HepG2 (cell line): ENCODE results near the gene TTC23. TPM values are rescaled to one million over a fixed set of nuclear protein-coding genes. Genes with fewer than 3 reads are reported as not detected.
"Not testable (repeated sequence)": the region's sequence is repeated elsewhere in the genome, so short reads cannot be mapped to it uniquely, and the experiment has no call there.

ENCODE experiments used
- ATAC-seq: fragments of 200-7000 bp; cut with Tn5 transposase; 3 replicates; pipeline ENCODE4 v1.9.1; 2020; ENCODE audit warnings: mild to moderate bottlenecking, moderate library complexity
- BruUV-seq: library from RNA; stranded (reverse); fragments of 400-500 nt; replicated peaks from 2 replicates; lab custom pipeline; 2021; lab: Mats Ljungman, UMichigan
- CTCF ChIA-PET: fragments of 300-600 bp; formaldehyde crosslinking; extraction: SDS; loops from one replicate; lab custom pipeline; 2021; ENCODE audit warnings: low total read pairs, inconsistent platforms, low intra/inter-chr PET ratio; lab: Yijun Ruan, JAX
- POLR2A ChIA-PET: fragments of 350-600 bp; sonication (Branson Sonifier 250); formaldehyde crosslinking; loops from one replicate; lab custom pipeline; 2020; ENCODE audit warnings: antibody characterized with exemption, inconsistent platforms; lab: Yijun Ruan, JAX
- DNase-seq: peaks from one replicate; pipeline ENCODE4 v3.0.0-alpha.2; 2015; ENCODE audit warnings: low spot score
- FAIRE-seq: peaks from 3 replicates; lab custom pipeline; 2011; peaks lifted over from hg19 to GRCh38; lab: Jason Lieb, UNC
- H2AFZ ChIP-seq: one replicate; pipeline ENCODE4 v1.6.1; 2011; ENCODE audit warnings: low read length, inconsistent platforms
- H3K27ac ChIP-seq: fragments of 300-600 bp; 3 replicates; pipeline ENCODE4 v1.8.0; 2011; ENCODE audit warnings: mixed run types, mild to moderate bottlenecking, mixed read lengths, low read length, inconsistent platforms; ENCODE audit not compliant: insufficient read depth; ENCODE audit errors: extremely low read length
- H3K27me3 ChIP-seq, 2 experiments: fragments of 200-600 bp in 1 of 2; 2 replicates in 1 of 2; 3 replicates in 1 of 2; pipeline versions ENCODE4 v1.6.0 to v1.8.0; 2011; ENCODE audit warnings: low read length in 2 of 2, mild to moderate bottlenecking in 2 of 2, moderate library complexity in 2 of 2, inconsistent platforms in 1 of 2; ENCODE audit not compliant: insufficient read depth in 2 of 2, control insufficient read depth in 1 of 2
- H3K36me3 ChIP-seq, 2 experiments: fragments of 200-600 bp in 1 of 2; replicated peaks in 1 of 2; 2 replicates in 1 of 2; 3 replicates in 1 of 2; pipeline versions ENCODE4 v1.5.1 to v1.8.0; 2011; ENCODE audit warnings: low read length in 2 of 2, inconsistent platforms in 1 of 2; ENCODE audit not compliant: insufficient read depth in 2 of 2, control insufficient read depth in 1 of 2
- H3K4me1 ChIP-seq: 2 replicates; pipeline ENCODE4 v1.5.1; 2012; ENCODE audit warnings: low read length, inconsistent platforms; ENCODE audit not compliant: insufficient read depth
- H3K4me2 ChIP-seq: 2 replicates; pipeline ENCODE4 v1.6.0; 2011; ENCODE audit warnings: low read depth, low read length, inconsistent platforms
- H3K4me3 ChIP-seq, 3 experiments: fragments of 200-600 bp in 1 of 3; sonication (generic), shearing (Covaris generic) in 1 of 3; replicated peaks in 1 of 3; 2 replicates each; pipeline ENCODE4 v1.5.1; 2011 to 2016; ENCODE audit warnings: low read length in 3 of 3, inconsistent platforms in 2 of 3, low read depth in 2 of 3, mild to moderate bottlenecking in 2 of 3, control low read depth in 1 of 3, mixed read lengths in 1 of 3; ENCODE audit not compliant: insufficient read depth in 1 of 3
- H3K79me2 ChIP-seq: one replicate; pipeline ENCODE4 v1.6.1; 2011; ENCODE audit warnings: low read length, inconsistent platforms; ENCODE audit not compliant: insufficient read depth
- H3K9ac ChIP-seq: 2 replicates; pipeline ENCODE4 v1.6.0; 2011; ENCODE audit warnings: mild to moderate bottlenecking, low read depth, low read length, inconsistent platforms; ENCODE audit not compliant: insufficient read depth
- H3K9me3 ChIP-seq: 2 replicates; pipeline ENCODE4 v1.5.1; 2012; ENCODE audit warnings: mild to moderate bottlenecking, low read length
- H4K20me1 ChIP-seq: 2 replicates; pipeline ENCODE4 v1.6.0; 2011; ENCODE audit warnings: inconsistent platforms, mild to moderate bottlenecking, low read length, moderate library complexity; ENCODE audit not compliant: insufficient read depth
- KDM2A ChIP-seq: sonication (generic); formaldehyde crosslinking; IDR thresholded peaks from 2 replicates; pipeline ENCODE4 v1.4.0; 2020; ENCODE audit warnings: low read depth, missing genetic modification reagents, borderline replicate concordance
- PITX1 ChIP-seq: sonication (generic); formaldehyde crosslinking; IDR thresholded peaks from 2 replicates; pipeline ENCODE4 v1.5.1; 2020; ENCODE audit warnings: mild to moderate bottlenecking, missing genetic modification reagents
- PRMT3 ChIP-seq: sonication (generic); formaldehyde crosslinking; IDR thresholded peaks from 2 replicates; pipeline ENCODE4 v1.8.1; 2022; ENCODE audit warnings: low read depth, mild to moderate bottlenecking, moderate library complexity, missing genetic modification reagents, borderline replicate concordance
- PRPF4 ChIP-seq: fragments of 200-400 bp; formaldehyde crosslinking; IDR thresholded peaks from 2 replicates; pipeline ENCODE4 v1.6.1; 2016; ENCODE audit warnings: low read length, low read depth; ENCODE audit not compliant: poor library complexity, severe bottlenecking
- RNF219 ChIP-seq: sonication (generic); formaldehyde crosslinking; IDR thresholded peaks from 2 replicates; pipeline ENCODE4 v1.5.0; 2020; ENCODE audit warnings: mild to moderate bottlenecking, missing genetic modification reagents
- whole genome bisulfite sequencing: methylation state at CpG from one replicate; pipeline ENCODE4 v1.1.6; 2017; ENCODE audit warnings: low lambda C conversion rate; 5-methylcytosine and 5-hydroxymethylcytosine counted together
- in situ Hi-C: cut with HindIII; loops from 2 replicates; pipeline ENCODE4 v1.10.0; 2017; ENCODE audit warnings: low pct_unique_long_range_greater_than_20kb; ENCODE audit not compliant: extremely low pct_ligation_motif_present
- intact Hi-C: fragments of 100-400 bp; cut with micrococcal nuclease; formaldehyde crosslinking; loops from one replicate; pipeline ENCODE4 v1.10.0; 2022; ENCODE audit not compliant: unreplicated experiment
- polyA plus RNA-seq, 8 experiments: library from polyadenylated mRNA; depleted of rRNA in 3 of 8; stranded (reverse) in 7 of 8; unstranded in 1 of 8; fragments of >200 nt; fragmentation: Illumina TruSeq in 4 of 8; extraction: Trizol in 4 of 8; gene quantifications; 2 replicates each; pipeline versions ENCODE4 v1.2.1 to v1.2.3, GENCODE V29; 2011 to 2016; ENCODE audit warnings: low read depth in 4 of 8, missing spikeins in 1 of 8, mixed read lengths in 1 of 8; ENCODE audit not compliant: insufficient read depth in 1 of 8
- total RNA-seq, 5 experiments: library from RNA; depleted of rRNA; stranded (reverse); fragments of >200 nt; fragmentation: Illumina TruSeq; extraction: Trizol; gene quantifications; 2 replicates each; pipeline ENCODE4 v1.2.3, GENCODE V29; 2016; ENCODE audit warnings: low read depth in 1 of 5
- TF ChIP-seq, protein P1 (sequence below): sonication (generic); formaldehyde crosslinking; IDR thresholded peaks from 2 replicates; pipeline ENCODE4 v1.8.0; 2022; ENCODE audit warnings: missing genetic modification reagents, low read depth, mild to moderate bottlenecking, borderline replicate concordance

TTC23 gene
- total and polyA plus RNA-seq, 2 of the 13 experiments (the other 11 are each of a cell fraction or from before 2014, with no cell fraction given) = 1.6 to 11.7 TPM

DNA sequence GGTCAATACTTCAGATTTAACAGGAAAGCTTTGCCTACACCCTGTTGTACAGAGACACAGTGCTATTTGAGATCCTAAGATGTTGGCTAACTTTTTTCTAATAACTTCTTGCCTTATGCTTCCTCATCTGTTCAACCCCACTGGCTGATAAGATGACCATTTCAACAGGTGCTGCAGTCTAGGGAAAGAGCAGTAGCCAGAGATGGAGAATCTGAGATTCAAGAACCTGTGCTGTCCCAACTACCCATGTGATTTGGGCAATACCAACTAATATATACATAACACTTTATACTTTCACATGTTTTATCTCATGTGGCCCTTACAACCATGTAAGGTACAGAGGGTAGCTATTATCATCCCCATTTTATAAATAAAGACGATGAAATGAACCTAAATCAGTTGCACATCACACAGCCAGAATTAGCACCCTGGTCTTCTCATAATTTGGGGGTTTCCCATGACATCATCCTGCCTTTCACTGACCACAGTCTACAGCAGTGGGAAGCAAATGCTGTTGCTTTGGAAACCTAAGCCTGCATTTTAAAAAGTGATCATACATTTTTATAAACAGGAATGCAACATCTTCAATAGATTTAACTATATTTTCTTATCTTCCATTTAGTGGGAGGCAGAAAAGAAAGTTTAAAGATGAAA is 9.7 kb downstream of the TTC23 start (continued):
- no peak for TF ChIP-seq RNF219 (CRISPR knock-in tag)
- no peak for TF ChIP-seq PITX1
- no peak for TF ChIP-seq PRMT3 (CRISPR knock-in tag)
- TF ChIP-seq, all 625 proteins: peak for 0

GRCh38 chr15:99238849-99239248 is 10.5 kb downstream of the TTC23 start:
- DNase-seq = no peak

DNA sequence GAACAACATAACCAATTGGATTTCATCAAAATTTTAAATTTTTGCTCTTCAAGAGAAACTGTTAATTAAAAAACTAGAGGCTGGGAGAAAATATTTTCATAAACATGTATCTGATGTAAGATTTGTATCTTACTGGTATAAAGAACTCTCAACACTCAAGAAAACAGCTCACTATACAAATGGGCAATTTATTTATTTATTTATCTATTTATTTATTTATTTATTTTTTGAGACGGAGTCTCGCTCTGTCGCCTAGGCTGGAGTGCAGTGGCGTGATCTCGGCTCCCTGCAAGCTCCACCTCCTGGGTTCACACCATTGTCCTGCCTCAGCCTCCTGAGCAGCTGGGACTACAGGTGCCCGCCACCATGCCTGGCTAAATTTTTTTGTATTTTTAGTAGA is 15.2 kb downstream of the TTC23 start:
- H3K4me3 ChIP-seq = not testable (repeated sequence)

More at GRCh38 chr15:99238849-99239248, 10.5 kb downstream of the TTC23 start:
- no peak for ATAC-seq
- Histone ChIP-seq H3K36me3 (0 out of 5 replicates have a peak, but pooled peaks cover 0 to 10% of the 10 kb centered on the region in 2 experiments), H3K9me3 (no peaks in the 10 kb centered on the region), H2AFZ (no peak overlapping the region), H3K27ac (no peak overlapping the region), H3K27me3 (no peaks in the 10 kb centered on the region), H3K4me2 (no peak overlapping the region), H3K4me3 (no peak overlapping the region), H3K4me1 (no peaks in the 10 kb centered on the region), H3K79me2 (no peaks in the 10 kb centered on the region), H3K9ac (no peak overlapping the region), H4K20me1 (no peaks in the 10 kb centered on the region)
- 93% methylated on average over 3 of the region's 3 CpGs for WGBS
- intact Hi-C loops = no loop called here
- in situ Hi-C loops = no loop called here
- TF ChIP-seq, protein P1, sequence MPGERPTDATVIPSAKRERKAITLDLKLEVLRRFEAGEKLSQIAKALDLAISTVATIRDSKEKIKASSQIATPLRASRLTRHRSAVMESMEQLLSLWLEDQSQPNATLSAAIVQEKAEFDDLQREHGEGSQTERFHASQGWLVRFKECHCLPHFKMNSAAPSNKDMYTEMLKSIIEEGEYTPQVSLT (CRISPR knock-in tag) = no peak
- TF ChIP-seq KDM2A (no peak), PRPF4 (no peak)
- ChIA-PET CTCF (no interaction called here), POLR2A (no interaction called here)
- BruUV-seq = no TSS peak
- no peak for FAIRE-seq

More for the DNA sequence above, 15.2 kb downstream of the TTC23 start:
- H2AFZ ChIP-seq, POLR2A ChIA-PET, H3K9me3 ChIP-seq, BruUV-seq, H3K27me3 ChIP-seq, H3K4me1 ChIP-seq, ATAC-seq, H3K27ac ChIP-seq, DNase-seq, H3K4me2 ChIP-seq, CTCF ChIA-PET, H3K79me2 ChIP-seq, H3K36me3 ChIP-seq, in situ Hi-C loops, intact Hi-C loops, H4K20me1 ChIP-seq, H3K9ac ChIP-seq, FAIRE-seq: not testable (repeated sequence)
- WGBS = 97% methylated on average over 6 of the region's 6 CpGs
